IgD-negative memory B cell (primary cell): ENCODE results near the gene MYOC. TPM values are rescaled to one million over a fixed set of nuclear protein-coding genes. Genes with fewer than 3 reads are reported as not detected.
"Not testable (repeated sequence)": the region's sequence is repeated elsewhere in the genome, so short reads cannot be mapped to it uniquely, and the experiment has no call there.

Experiments
- H3K27ac Mint-ChIP-seq, 3 donors: one replicate each; pipeline ENCODE4 v1.8.0; 2020 to 2022; ENCODE audit warnings: mild to moderate bottlenecking in 3 of 3, mixed read lengths in 3 of 3, moderate library complexity in 1 of 3
- H3K27me3 Mint-ChIP-seq: one replicate; pipeline ENCODE4 v1.8.0; 2021; ENCODE audit warnings: mixed read lengths
- H3K36me3 Mint-ChIP-seq: one replicate; pipeline ENCODE4 v1.8.0; 2020; ENCODE audit warnings: mild to moderate bottlenecking, mixed read lengths
- H3K4me1 Mint-ChIP-seq, 3 donors: one replicate each; pipeline ENCODE4 v1.8.0; 2020 to 2022; ENCODE audit warnings: mixed read lengths in 3 of 3, mild to moderate bottlenecking in 1 of 3
- H3K4me3 Mint-ChIP-seq, 4 donors: one replicate each; pipeline ENCODE4 v1.8.0; 2020 to 2022; ENCODE audit warnings: mild to moderate bottlenecking in 4 of 4, mixed read lengths in 4 of 4, moderate library complexity in 3 of 4
- H3K9me3 Mint-ChIP-seq, 3 donors: one replicate each; pipeline ENCODE4 v1.8.0; 2020 to 2021; ENCODE audit warnings: mixed read lengths in 3 of 3, mild to moderate bottlenecking in 1 of 3
- polyA plus RNA-seq: library from polyadenylated mRNA; unstranded; fragments of 300-500 nt; fragmentation: Illumina TruSeq; gene quantifications from one replicate; pipeline ENCODE4 v1.2.3, GENCODE V29; 2021

The MYOC gene
- polyA plus RNA-seq, 1 donor from 2014 or later: not detected

GRCh38 chr1:171661076-171661650 lies 8.7 kb upstream of the MYOC start:
- H3K27me3 Mint-ChIP-seq: peaks cover 4% of the 10 kb centered on the region
- no peaks in the 10 kb centered on the region for H3K4me1 Mint-ChIP-seq
- peaks cover 0 to 3% (median 0%) of the 10 kb centered on the region in 3 donors for H3K9me3 Mint-ChIP-seq
- H3K36me3 Mint-ChIP-seq: no peaks in the 10 kb centered on the region
- peak overlapping the region in 1 of 3 donors; percentile 26 for H3K27ac Mint-ChIP-seq
- H3K4me3 Mint-ChIP-seq: no peak overlapping the region

GRCh38 chr1:171656206-171656605 lies 3.7 kb upstream of the MYOC start:
- Mint-ChIP-seq H3K27me3 (peaks cover 30% of the 10 kb centered on the region), H3K4me3 (peak overlapping the region in 1 of 4 donors; percentile 83)
- H3K4me1 Mint-ChIP-seq: not testable (repeated sequence)

GRCh38 chr1:171655746-171656116 lies 3.2 kb upstream of the MYOC start:
- H3K27me3 Mint-ChIP-seq: peaks cover 30% of the 10 kb centered on the region
- peaks cover 0 to 9% (median 4%) of the 10 kb centered on the region in 3 donors for H3K4me1 Mint-ChIP-seq
- H3K27ac Mint-ChIP-seq: no peak overlapping the region
- peak overlapping the region in 1 of 4 donors; percentile 83 for H3K4me3 Mint-ChIP-seq
- peaks cover 0 to 3% (median 0%) of the 10 kb centered on the region in 3 donors for H3K9me3 Mint-ChIP-seq
- H3K36me3 Mint-ChIP-seq: no peaks in the 10 kb centered on the region

More at GRCh38 chr1:171656206-171656605, 3.7 kb upstream of the MYOC start:
- not testable (repeated sequence) for H3K27ac Mint-ChIP-seq, H3K36me3 Mint-ChIP-seq, H3K9me3 Mint-ChIP-seq

GRCh38 chr1:171654942-171655745 lies 2.7 kb upstream of the MYOC start:
- peaks cover 0 to 9% (median 4%) of the 10 kb centered on the region in 3 donors for H3K4me1 Mint-ChIP-seq
- peak overlapping the region in 1 of 4 donors; percentile 83 for H3K4me3 Mint-ChIP-seq
- peaks cover 31% of the 10 kb centered on the region for H3K27me3 Mint-ChIP-seq
- H3K36me3 Mint-ChIP-seq: no peaks in the 10 kb centered on the region
- peak overlapping the region in 1 of 3 donors; percentile 84 for H3K27ac Mint-ChIP-seq
- H3K9me3 Mint-ChIP-seq: no peaks in the 10 kb centered on the region

- Mint-ChIP-seq H3K27me3 (peaks cover 32% of the 10 kb centered on the region), H3K4me3 (no peak overlapping the region), H3K4me1 (peaks cover 0 to 9% (median 4%) of the 10 kb centered on the region in 3 donors), H3K36me3 (no peaks in the 10 kb centered on the region), H3K27ac (no peak overlapping the region), H3K9me3 (no peaks in the 10 kb centered on the region)
Observed at GRCh38 chr1:171654201-171654941, 1.9 kb upstream of the MYOC start.

GRCh38 chr1:171653796-171654195 lies 1.3 kb upstream of the MYOC start:
- H3K27me3 Mint-ChIP-seq: peaks cover 32% of the 10 kb centered on the region
- H3K27ac Mint-ChIP-seq: no peak overlapping the region
- no peak overlapping the region for H3K4me3 Mint-ChIP-seq
- H3K36me3 Mint-ChIP-seq: no peaks in the 10 kb centered on the region
- peaks cover 0 to 9% (median 4%) of the 10 kb centered on the region in 3 donors for H3K4me1 Mint-ChIP-seq
- H3K9me3 Mint-ChIP-seq: no peaks in the 10 kb centered on the region

GRCh38 chr1:171646249-171646560 lies 6.3 kb downstream of the MYOC start:
- Mint-ChIP-seq H3K9me3 (peaks cover 0 to 2% (median 0%) of the 10 kb centered on the region in 3 donors), H3K27me3 (peaks cover 4% of the 10 kb centered on the region), H3K4me3 (no peak overlapping the region), H3K27ac (no peak overlapping the region), H3K36me3 (no peaks in the 10 kb centered on the region), H3K4me1 (peaks cover 0 to 3% (median 3%) of the 10 kb centered on the region in 3 donors)

GRCh38 chr1:171645553-171646248 lies 6.8 kb downstream of the MYOC start:
- Mint-ChIP-seq H3K27me3 (peaks cover 4% of the 10 kb centered on the region), H3K9me3 (peaks cover 0 to 2% (median 0%) of the 10 kb centered on the region in 3 donors), H3K36me3 (no peaks in the 10 kb centered on the region), H3K4me1 (peaks cover 0 to 3% (median 3%) of the 10 kb centered on the region in 3 donors), H3K27ac (no peak overlapping the region), H3K4me3 (no peak overlapping the region)

- Mint-ChIP-seq H3K9me3 (peaks cover 0 to 2% (median 0%) of the 10 kb centered on the region in 3 donors), H3K36me3 (no peaks in the 10 kb centered on the region), H3K27ac (peak overlapping the region in 2 of 3 donors; percentile 55 to 89), H3K27me3 (peaks cover 1% of the 10 kb centered on the region), H3K4me3 (no peak overlapping the region), H3K4me1 (peaks cover 0 to 3% (median 3%) of the 10 kb centered on the region in 3 donors)
Observed at GRCh38 chr1:171644805-171645483, 7.5 kb downstream of the MYOC start.

GRCh38 chr1:171643156-171643555 lies 9.3 kb downstream of the MYOC start:
- H3K4me1 Mint-ChIP-seq: peaks cover 0 to 3% (median 3%) of the 10 kb centered on the region in 3 donors
- no peaks in the 10 kb centered on the region for H3K27me3 Mint-ChIP-seq
- H3K36me3 Mint-ChIP-seq: no peaks in the 10 kb centered on the region
- peaks cover 0 to 2% (median 0%) of the 10 kb centered on the region in 3 donors for H3K9me3 Mint-ChIP-seq
- no peak overlapping the region for H3K27ac Mint-ChIP-seq
- H3K4me3 Mint-ChIP-seq: no peak overlapping the region

GRCh38 chr1:171642197-171642596 lies 10.3 kb downstream of the MYOC start:
- Mint-ChIP-seq H3K9me3 (peaks cover 0 to 2% (median 0%) of the 10 kb centered on the region in 3 donors), H3K27me3 (peaks cover 2% of the 10 kb centered on the region), H3K4me3 (no peak overlapping the region), H3K36me3 (no peaks in the 10 kb centered on the region), H3K4me1 (peaks cover 0 to 3% (median 3%) of the 10 kb centered on the region in 3 donors), H3K27ac (no peak overlapping the region)

GRCh38 chr1:171641076-171641864 lies 11.2 kb downstream of the MYOC start:
- Mint-ChIP-seq H3K27me3 (peaks cover 2% of the 10 kb centered on the region), H3K27ac (no peak overlapping the region), H3K36me3 (no peaks in the 10 kb centered on the region), H3K4me1 (peaks cover 0 to 3% (median 3%) of the 10 kb centered on the region in 3 donors), H3K4me3 (no peak overlapping the region), H3K9me3 (peaks cover 0 to 2% (median 0%) of the 10 kb centered on the region in 3 donors)

GRCh38 chr1:171640225-171640624 lies 12.3 kb downstream of the MYOC start:
- Mint-ChIP-seq H3K36me3 (no peaks in the 10 kb centered on the region), H3K4me3 (no peak overlapping the region), H3K27me3 (peaks cover 2% of the 10 kb centered on the region), H3K4me1 (peaks cover 0 to 3% (median 3%) of the 10 kb centered on the region in 3 donors), H3K9me3 (no peaks in the 10 kb centered on the region), H3K27ac (peak overlapping the region in 1 of 3 donors; percentile 25)
